ENCODE measurements around the gene SFXN3.

- no peak for TF ChIP-seq EP300 (IDR thresholded peaks at IDR 0.05; ENCODE audit: borderline replicate concordance)
- TF ChIP-seq EGR1 (IDR thresholded peaks at IDR 0.05): no peak
- no peak for TF ChIP-seq USF1 (IDR thresholded peaks at IDR 0.05)
Observed at GRCh38 chr10:101052285-101052684, 21.3 kb downstream of the SFXN3 start.
